ENCODE data around the gene COG4. TPM values are rescaled to one million over a fixed set of nuclear protein-coding genes. Genes with fewer than 3 reads are reported as not detected.

COG4 gene
- total RNA-seq, result 61.9 to 66.7 TPM (median 62.6 TPM) in 3 replicates

DNA sequence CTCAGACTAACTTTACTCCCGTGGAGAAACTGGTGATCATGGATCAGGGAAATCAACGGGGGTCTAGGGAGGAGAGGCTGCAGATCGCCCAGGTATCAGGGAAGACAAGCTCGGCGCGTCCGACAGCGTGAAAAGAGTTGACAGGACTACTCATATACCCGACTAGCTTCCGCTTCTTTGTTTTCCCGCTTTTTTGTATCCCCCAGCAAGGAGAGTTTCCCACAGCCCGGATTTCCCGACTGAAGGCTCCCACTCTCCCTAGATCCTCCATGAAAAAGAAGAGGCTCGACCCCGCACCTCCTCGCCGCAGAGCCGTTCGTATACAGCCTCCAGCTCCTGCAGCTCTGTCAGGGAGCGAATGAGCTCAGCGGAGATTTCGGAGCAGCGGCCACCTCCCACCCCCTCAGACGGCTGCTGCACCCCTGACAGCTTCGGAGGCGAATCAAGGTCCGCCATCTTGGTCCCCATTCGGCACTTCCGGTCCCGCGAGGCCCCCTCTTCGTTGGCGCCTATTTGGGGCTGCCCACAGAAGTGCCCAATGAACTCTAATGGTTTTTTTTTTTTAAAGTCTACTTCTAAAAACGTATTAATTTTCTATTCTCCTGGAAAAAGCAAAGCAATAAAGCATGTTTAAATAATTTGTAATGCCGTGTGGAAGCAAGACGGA, at the start of gene COG4:
Gene COG4 (minus strand): TSS at position 479 of the 667 bp plus-strand sequence. CDS start 11 bp downstream, at position 468.
- H3K36me3 Mint-ChIP-seq, result peaks cover 11% of the 10 kb centered on the region
- H3K4me3 Mint-ChIP-seq, result peak within 1 kb of the TSS; percentile 92
- TF ChIP-seq CTCF (IDR thresholded peaks at IDR 0.05; ENCODE audit: unreplicated experiment), result no peak
- DNase-seq (ENCODE audit: low spot score in 2 of 2, unreplicated experiment in 2 of 2), result peak; percentile 72 to 85
- H3K4me1 Mint-ChIP-seq, result peaks cover 40% of the 10 kb centered on the region
- no peaks in the 10 kb centered on the region for H3K9me3 Mint-ChIP-seq
- H3K27ac Mint-ChIP-seq, result peak within 1 kb of the TSS; percentile 100
- no peaks in the 10 kb centered on the region for H3K27me3 Mint-ChIP-seq (ENCODE audit: low read depth)

- no peak for TF ChIP-seq CTCF (IDR thresholded peaks at IDR 0.05; ENCODE audit: unreplicated experiment)
- Mint-ChIP-seq H3K4me3 (no peak overlapping the region), H3K4me1 (peaks cover 15% of the 10 kb centered on the region), H3K27ac (peak overlapping the region; percentile 75), H3K9me3 (no peaks in the 10 kb centered on the region), H3K36me3 (peaks cover 37% of the 10 kb centered on the region), H3K27me3 (ENCODE audit: low read depth) (no peaks in the 10 kb centered on the region)
- no peak for DNase-seq (ENCODE audit: low spot score in 2 of 2, unreplicated experiment in 2 of 2)
Observed at GRCh38 chr16:70572926-70573270, 49.5 kb upstream of the COG4 start.

GRCh38 chr16:70572050-70572925, 48.9 kb upstream of the COG4 start:
- no peaks in the 10 kb centered on the region for H3K9me3 Mint-ChIP-seq
- TF ChIP-seq CTCF (IDR thresholded peaks at IDR 0.05; ENCODE audit: unreplicated experiment), result no peak
- H3K27me3 Mint-ChIP-seq (ENCODE audit: low read depth), result no peaks in the 10 kb centered on the region
- H3K4me3 Mint-ChIP-seq, result no peak overlapping the region
- H3K36me3 Mint-ChIP-seq, result peaks cover 38% of the 10 kb centered on the region
- H3K27ac Mint-ChIP-seq, result peak overlapping the region; percentile 78
- peaks cover 15% of the 10 kb centered on the region for H3K4me1 Mint-ChIP-seq
- no peak for DNase-seq (ENCODE audit: low spot score in 2 of 2, unreplicated experiment in 2 of 2)

DNA sequence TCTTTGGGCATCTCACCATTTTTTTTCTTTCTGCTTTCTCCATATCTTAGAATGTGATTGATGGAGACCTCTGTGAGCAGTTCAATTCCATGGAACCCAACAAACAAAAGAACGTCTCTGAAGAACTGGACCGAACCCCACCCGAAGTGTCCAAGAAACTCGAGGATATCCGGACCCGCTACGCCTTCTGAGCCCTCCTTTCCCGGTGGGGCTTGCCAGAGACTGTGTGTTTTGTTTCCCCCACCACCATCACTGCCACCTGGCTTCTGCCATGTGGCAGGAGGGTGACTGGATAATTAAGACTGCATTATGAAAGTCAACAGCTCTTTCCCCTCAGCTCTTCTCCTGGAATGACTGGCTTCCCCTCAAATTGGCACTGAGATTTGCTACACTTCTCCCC, 48.3 kb upstream of the COG4 start:
- peaks cover 43% of the 10 kb centered on the region for H3K36me3 Mint-ChIP-seq
- no peaks in the 10 kb centered on the region for H3K9me3 Mint-ChIP-seq
- DNase-seq (ENCODE audit: low spot score in 2 of 2, unreplicated experiment in 2 of 2), result no peak
- peak overlapping the region; percentile 78 for H3K27ac Mint-ChIP-seq
- TF ChIP-seq CTCF (IDR thresholded peaks at IDR 0.05; ENCODE audit: unreplicated experiment), result no peak
- H3K4me3 Mint-ChIP-seq, result no peak overlapping the region
- H3K4me1 Mint-ChIP-seq, result peaks cover 15% of the 10 kb centered on the region
- H3K27me3 Mint-ChIP-seq (ENCODE audit: low read depth), result no peaks in the 10 kb centered on the region

GRCh38 chr16:70570967-70571570, 47.7 kb upstream of the COG4 start:
- DNase-seq (ENCODE audit: low spot score in 2 of 2, unreplicated experiment in 2 of 2), result no peak
- TF ChIP-seq CTCF (IDR thresholded peaks at IDR 0.05; ENCODE audit: unreplicated experiment), result no peak
- peak overlapping the region; percentile 17 for H3K27ac Mint-ChIP-seq
- peaks cover 12% of the 10 kb centered on the region for H3K4me1 Mint-ChIP-seq
- peaks cover 46% of the 10 kb centered on the region for H3K36me3 Mint-ChIP-seq
- H3K27me3 Mint-ChIP-seq (ENCODE audit: low read depth), result no peaks in the 10 kb centered on the region
- H3K4me3 Mint-ChIP-seq, result no peak overlapping the region
- H3K9me3 Mint-ChIP-seq, result no peaks in the 10 kb centered on the region

All from mesothelial cell of epicardium (in vitro differentiated cells).